WTC11 (cell line): ENCODE data around the gene DNAH14.

Experiments
- ARID4B ChIP-seq: sonication (generic); formaldehyde crosslinking; IDR thresholded peaks from 2 replicates; pipeline ENCODE4 v1.8.0; 2023; ENCODE audit warnings: missing genetic modification reagents, mild to moderate bottlenecking, borderline replicate concordance
- CTCF ChIP-seq: fragments of 200-600 bp; IDR thresholded peaks from 2 replicates; pipeline ENCODE4 v1.8.0; 2022; ENCODE audit warnings: antibody characterized with exemption
- E2F5 ChIP-seq: sonication (generic); formaldehyde crosslinking; IDR thresholded peaks from 2 replicates; pipeline ENCODE4 v1.8.1; 2022; ENCODE audit warnings: mild to moderate bottlenecking, moderate library complexity, missing genetic modification reagents
- MAX ChIP-seq: sonication (generic); formaldehyde crosslinking; IDR thresholded peaks from 2 replicates; pipeline ENCODE4 v1.8.0; 2022; ENCODE audit warnings: mild to moderate bottlenecking, missing genetic modification reagents

GRCh38 chr1:225260319-225260718 is 330.8 kb downstream of the DNAH14 start:
- TF ChIP-seq E2F5 (CRISPR knock-in tag) (no peak), CTCF (no peak), MAX (CRISPR knock-in tag) (no peak), ARID4B (CRISPR knock-in tag) (no peak)
